HG02852 (cell line): ENCODE results near the gene PTK6.

Source experiments
- ATAC-seq: cut with Tn5 transposase; IDR thresholded peaks from one replicate; pipeline ENCODE4 v1.9.1; 2021; ENCODE audit warnings: mild to moderate bottlenecking, moderate library complexity; ENCODE audit not compliant: unreplicated experiment

Gene PTK6

GRCh38 chr20:63545814-63546213 lies 8.6 kb upstream of the PTK6 start:
- no peak for ATAC-seq

DNA sequence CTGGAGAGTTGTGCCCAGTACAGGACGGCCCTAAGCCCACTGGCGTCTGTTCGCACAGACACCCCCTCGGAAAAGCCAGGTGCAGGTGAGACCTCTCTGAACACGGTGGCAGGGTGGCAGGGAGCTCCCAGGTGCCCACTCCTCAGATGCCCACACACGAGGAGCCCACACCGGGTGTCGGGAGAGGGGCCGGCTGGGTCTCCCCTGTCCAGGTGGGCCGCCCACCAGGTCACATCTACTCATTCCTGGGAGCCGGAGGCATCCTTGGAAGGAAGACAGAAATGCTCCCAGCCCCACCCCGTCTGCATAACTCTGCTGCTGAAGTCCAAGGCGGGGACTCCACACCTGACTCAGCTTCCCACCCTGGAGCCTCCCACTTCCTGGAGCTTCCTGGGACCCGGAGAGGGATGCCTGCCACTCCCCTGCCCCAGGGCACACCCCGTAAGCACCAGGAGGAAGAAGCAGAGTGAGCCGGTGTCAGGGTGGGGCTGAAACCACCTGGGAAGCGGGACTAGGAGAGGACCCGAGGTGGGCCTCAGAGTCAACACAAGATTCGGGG lies 7.9 kb upstream of the PTK6 start:
- no peak for ATAC-seq

- ATAC-seq = no peak
Observed at GRCh38 chr20:63544241-63544957, 7.2 kb upstream of the PTK6 start.

- no peak for ATAC-seq
Observed at GRCh38 chr20:63543733-63544132, 6.6 kb upstream of the PTK6 start.

DNA sequence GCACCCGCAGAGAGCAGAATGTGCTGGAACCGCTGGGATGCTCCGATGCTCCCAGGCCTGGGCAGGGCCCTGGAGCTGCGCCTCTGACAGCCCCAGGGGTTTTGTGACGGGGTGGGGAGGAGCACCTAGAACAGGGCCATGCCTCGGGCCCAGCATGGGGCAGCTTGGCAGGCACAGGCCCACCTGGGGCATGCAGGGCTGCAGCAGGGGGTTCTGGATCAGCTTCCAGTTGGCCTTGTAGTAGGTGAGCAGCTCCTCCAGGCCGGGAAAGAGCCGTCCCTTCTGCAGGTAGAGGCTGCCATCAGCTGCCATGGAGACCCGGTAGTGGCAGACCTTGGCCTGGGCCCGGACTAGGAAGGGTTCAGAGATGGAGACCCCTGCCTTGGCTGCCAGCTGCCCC lies 6.0 kb upstream of the PTK6 start:
- no peak for ATAC-seq

DNA sequence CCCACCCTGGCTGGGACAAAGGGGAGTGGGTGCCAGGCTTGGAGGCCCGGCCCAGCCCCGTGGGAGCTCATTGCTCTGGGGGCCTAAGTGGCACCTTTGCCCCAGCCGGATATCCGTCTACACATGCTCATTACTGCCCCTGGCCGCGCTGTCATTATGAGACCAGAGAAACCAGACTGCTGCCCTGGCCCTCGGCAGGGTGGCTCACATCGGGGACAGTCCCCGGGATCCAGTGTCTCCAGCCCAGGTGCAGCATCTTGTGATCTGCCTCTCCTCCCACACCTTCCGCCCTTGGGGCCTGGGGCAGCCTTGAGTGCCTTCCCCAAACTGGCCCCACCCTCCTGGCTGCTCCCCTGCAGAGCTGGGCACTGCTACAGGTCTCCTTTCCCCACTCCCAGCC lies 5.5 kb upstream of the PTK6 start:
- no peak for ATAC-seq

DNA sequence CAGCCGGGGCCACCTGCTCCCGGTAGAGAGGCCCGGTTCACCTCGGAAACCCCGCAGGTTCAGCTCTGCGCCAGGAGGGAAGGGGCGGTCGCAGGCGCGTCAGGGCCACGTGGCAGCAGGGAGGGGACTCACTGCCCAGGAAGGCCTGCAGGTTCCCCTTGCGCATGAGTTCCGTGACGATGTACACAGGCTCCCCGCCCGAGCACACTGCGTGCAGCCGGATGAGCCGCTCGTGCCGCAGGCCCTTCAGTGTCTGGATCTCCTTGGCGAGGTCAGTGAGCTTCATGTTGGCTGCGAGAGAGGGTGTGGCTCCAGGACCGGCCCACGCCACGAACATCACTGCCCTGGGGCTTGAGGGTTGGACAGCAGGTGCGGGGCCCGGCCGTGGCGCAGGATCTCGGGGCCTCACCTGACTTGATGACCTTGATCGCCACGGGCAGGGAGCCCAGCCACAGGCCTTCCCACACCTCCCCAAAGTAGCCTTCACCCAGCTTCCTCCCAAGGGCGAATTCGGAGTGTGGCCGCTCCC lies 4.9 kb upstream of the PTK6 start:
- ATAC-seq = no peak

DNA sequence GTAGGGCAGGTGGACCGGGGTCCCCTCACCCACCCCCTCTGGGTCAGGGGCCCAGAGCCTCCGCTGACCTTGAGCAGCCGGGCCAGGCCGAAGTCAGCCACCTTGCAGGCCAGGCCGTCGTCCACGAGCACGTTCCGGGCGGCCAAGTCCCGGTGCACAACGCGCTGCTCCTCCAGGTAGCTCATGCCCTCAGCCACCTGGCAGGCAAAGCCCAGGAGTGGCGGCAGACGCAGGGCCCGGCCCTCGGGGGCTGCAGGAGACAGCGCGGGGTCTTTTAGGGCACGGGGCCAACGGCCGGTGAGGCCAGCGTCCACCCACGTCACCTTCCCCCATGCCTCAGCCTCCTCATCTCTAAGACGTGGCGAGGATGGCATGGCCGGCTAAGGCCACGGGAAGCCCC lies 4.2 kb upstream of the PTK6 start:
- no peak for ATAC-seq

DNA sequence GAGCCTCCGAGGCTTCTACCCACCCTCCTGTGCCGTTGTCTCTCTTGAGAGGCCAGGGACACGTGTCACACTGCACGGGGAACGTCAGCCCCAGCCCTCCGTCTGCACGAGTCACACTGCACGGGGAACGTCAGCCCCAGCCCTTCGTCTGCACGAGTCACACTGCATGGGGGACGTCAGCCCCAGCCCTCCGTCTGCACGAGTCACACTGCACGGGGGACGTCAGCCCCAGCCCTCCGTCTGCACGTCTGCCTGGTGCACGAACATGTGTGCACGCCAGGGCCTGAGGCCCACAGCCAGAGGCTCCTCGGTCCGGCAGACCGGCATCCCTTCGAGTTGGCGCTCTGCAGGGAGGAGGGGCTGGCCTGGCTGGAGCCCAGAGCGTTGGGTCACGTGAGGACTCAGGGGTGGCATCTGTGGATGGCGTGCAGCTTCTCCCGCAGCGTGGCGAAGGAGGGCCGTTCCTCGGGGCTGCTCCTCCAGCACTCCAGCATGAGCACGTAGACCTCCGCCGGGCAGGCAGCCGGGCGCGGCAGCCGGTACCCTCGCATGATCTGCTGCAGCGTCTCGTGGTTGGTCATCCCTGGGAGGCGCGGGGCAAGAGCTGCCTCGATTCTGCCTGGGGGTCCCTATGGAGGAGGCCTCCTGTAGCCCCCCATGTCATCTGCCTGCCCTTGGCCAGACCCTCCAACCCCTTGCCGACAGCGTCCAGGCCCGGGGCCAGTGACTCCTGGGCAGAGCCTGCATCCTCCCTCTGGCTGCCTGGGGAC lies 3.4 kb upstream of the PTK6 start:
- no peak for ATAC-seq

GRCh38 chr20:63539441-63540370 lies 2.5 kb upstream of the PTK6 start:
- no peak for ATAC-seq

GRCh38 chr20:63539092-63539430 lies 1.9 kb upstream of the PTK6 start:
- ATAC-seq = no peak

- ATAC-seq = no peak
Observed at GRCh38 chr20:63538204-63539091, 1.3 kb upstream of the PTK6 start.

DNA sequence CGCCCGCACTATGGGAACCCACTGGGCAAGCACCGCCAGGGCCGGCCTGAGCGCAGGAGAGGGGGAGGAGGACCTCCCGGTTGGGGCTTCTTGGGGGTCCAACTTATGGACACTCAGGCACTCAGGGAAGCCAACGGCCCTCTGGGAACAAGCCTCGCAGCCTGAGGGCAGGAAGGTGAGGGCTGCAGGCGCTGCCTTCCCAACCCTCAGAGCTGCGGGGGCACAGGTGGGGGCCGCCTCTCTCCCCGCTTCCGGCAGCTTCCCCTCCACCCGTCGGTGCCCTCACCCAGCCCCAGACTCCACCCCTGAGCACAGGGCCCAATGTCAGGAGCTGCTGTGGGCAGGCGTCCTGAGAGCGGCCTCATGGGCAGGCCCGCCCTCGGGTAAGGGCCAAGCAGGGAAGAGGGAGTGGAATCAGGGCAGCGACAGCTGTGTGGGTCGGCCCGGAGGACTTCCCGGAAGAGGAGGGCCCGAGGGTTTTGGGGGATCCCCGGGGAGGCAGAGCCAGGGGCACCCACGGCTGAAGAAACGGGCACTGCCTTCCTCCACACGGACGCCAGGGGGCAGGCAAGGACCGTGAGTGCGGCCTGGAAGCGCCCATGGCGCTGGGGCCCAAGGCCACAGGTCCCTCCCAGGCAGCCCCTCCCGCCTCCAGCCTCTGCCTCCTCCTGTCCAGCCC lies 488 bp upstream of the PTK6 start:
- ATAC-seq = peak; percentile 80

GRCh38 chr20:63536241-63536977 lies 767 bp downstream of the PTK6 start:
- no peak for ATAC-seq

GRCh38 chr20:63534831-63535651 lies 2.1 kb downstream of the PTK6 start:
- ATAC-seq = no peak

DNA sequence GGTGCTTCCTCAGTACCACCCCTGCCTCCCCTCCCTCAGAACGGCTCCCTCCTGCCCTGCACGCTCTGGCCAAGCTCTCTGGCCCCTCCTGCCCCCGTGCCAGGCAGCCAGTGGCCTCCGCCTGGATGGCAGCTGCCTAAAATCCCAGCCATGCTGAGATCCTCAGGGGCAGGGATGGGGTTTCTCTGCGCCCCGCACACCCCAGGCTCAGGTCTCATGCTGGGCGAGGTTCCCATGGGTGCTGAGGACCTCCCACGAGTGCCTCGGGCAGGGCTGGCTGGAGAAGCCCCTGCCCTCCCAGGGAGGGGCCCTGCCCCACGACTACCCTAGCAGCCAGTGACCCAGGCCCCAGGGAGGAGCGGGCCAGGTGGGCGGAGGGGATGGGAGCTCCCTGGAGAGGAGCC lies 2.7 kb downstream of the PTK6 start:
- no peak for ATAC-seq

GRCh38 chr20:63533871-63534393 lies 3.2 kb downstream of the PTK6 start:
- ATAC-seq = no peak

DNA sequence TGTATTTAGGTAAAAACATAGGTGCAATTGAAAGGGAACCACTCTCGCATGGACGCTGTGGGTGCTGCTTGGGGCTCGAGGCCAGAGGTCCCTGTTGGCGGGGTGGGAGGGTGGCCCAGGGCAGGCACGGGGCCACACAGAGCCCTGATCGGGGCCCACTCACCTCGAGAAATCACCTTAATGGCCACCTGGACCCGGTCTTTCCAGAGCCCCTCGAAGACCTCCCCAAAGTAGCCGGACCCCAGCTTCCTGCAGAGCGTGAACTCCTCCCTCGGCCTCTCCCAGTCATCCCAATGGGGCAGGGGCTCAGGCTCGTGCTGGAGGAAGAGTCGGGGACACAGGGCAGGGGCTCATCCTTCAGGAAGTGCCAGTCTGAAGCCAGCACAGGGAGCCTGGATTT lies 3.8 kb downstream of the PTK6 start:
- no peak for ATAC-seq
